Esophagus squamous epithelium (tissue), 4 donors: ENCODE results near the gene MTERF4.

Source experiments
- POLR2A ChIP-seq, 4 donors: fragments of 450-650 bp; IDR thresholded peaks; one replicate each; pipeline ENCODE4 v1.6.1; 2017; ENCODE audit warnings: antibody characterized with exemption in 4 of 4, mild to moderate bottlenecking in 4 of 4, moderate library complexity in 3 of 4
- TF ChIP-seq, protein P1 (sequence below), 6 experiments: fragments of 450-650 bp in 4 of 6; fragments of 200-600 bp in 2 of 6; sonication (generic) in 2 of 6; IDR thresholded peaks; one replicate each; pipeline ENCODE4 v1.5.1; 2016 to 2019; ENCODE audit warnings: antibody characterized with exemption in 6 of 6, mild to moderate bottlenecking in 4 of 6, moderate library complexity in 4 of 6

DNA sequence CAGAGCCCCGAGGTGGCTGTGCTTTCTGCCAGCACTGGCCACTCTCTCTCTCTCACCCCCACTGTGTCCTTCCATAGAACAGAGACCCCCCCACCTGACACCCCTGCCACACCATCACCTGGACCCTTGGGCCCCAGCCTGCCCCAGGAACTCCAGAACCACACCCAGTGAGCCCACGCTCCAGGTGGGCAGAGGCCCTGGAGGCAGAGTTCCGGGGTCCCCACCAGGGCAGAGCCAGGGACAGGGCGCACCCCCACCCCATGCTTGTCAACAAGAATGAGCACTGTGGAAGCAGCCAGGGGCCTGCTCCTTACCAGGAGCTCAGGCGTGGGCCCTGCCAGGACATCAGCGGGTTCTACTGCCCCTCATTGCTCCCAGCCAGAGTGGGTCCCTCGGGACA is 32.6 kb upstream of the MTERF4 start:
- TF ChIP-seq, protein P1, sequence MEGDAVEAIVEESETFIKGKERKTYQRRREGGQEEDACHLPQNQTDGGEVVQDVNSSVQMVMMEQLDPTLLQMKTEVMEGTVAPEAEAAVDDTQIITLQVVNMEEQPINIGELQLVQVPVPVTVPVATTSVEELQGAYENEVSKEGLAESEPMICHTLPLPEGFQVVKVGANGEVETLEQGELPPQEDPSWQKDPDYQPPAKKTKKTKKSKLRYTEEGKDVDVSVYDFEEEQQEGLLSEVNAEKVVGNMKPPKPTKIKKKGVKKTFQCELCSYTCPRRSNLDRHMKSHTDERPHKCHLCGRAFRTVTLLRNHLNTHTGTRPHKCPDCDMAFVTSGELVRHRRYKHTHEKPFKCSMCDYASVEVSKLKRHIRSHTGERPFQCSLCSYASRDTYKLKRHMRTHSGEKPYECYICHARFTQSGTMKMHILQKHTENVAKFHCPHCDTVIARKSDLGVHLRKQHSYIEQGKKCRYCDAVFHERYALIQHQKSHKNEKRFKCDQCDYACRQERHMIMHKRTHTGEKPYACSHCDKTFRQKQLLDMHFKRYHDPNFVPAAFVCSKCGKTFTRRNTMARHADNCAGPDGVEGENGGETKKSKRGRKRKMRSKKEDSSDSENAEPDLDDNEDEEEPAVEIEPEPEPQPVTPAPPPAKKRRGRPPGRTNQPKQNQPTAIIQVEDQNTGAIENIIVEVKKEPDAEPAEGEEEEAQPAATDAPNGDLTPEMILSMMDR (IDR thresholded peaks at IDR 0.05), result no peak
- TF ChIP-seq POLR2A (IDR thresholded peaks at IDR 0.05), result no peak
